KMS-11 (cell line): ENCODE measurements around the gene CHRNB4.

Source experiments
- H2AFZ ChIP-seq: fragments of 200-600 bp; sonication (generic); 2 replicates; pipeline ENCODE4 v1.6.1; 2016; ENCODE audit warnings: antibody characterized with exemption, mixed run types, low read depth
- H3K27ac ChIP-seq: fragments of 200-600 bp; sonication (generic); 2 replicates; pipeline ENCODE4 v1.6.1; 2016; ENCODE audit warnings: mild to moderate bottlenecking, mixed run types
- H3K27me3 ChIP-seq: fragments of 200-600 bp; sonication (generic); 2 replicates; pipeline ENCODE4 v1.6.1; 2017; ENCODE audit warnings: mild to moderate bottlenecking, low read depth, mixed run types, moderate library complexity; ENCODE audit not compliant: insufficient read depth
- H3K36me3 ChIP-seq: fragments of 200-600 bp; sonication (generic); 2 replicates; pipeline ENCODE4 v1.6.1; 2017; ENCODE audit warnings: mild to moderate bottlenecking, mixed run types; ENCODE audit not compliant: insufficient read depth
- H3K4me1 ChIP-seq: fragments of 200-600 bp; sonication (generic); 2 replicates; pipeline ENCODE4 v1.6.1; 2016; ENCODE audit warnings: mild to moderate bottlenecking, low read depth, mixed run types; ENCODE audit not compliant: poor library complexity, severe bottlenecking
- H3K4me2 ChIP-seq: fragments of 200-600 bp; sonication (generic); 2 replicates; pipeline ENCODE4 v1.7.0; 2016; ENCODE audit warnings: mild to moderate bottlenecking, mixed run types
- H3K4me3 ChIP-seq: fragments of 200-600 bp; sonication (generic); IDR thresholded peaks from 2 replicates; pipeline ENCODE4 v1.6.1; 2017; ENCODE audit warnings: low read depth, low read length, mixed read lengths; ENCODE audit not compliant: insufficient read depth
- H3K79me2 ChIP-seq: fragments of 200-600 bp; sonication (generic); 2 replicates; pipeline ENCODE4 v1.6.1; 2016; ENCODE audit warnings: low read depth, mixed run types; ENCODE audit not compliant: insufficient read depth
- H3K9ac ChIP-seq: fragments of 200-600 bp; sonication (generic); 2 replicates; pipeline ENCODE4 v1.6.1; 2016; ENCODE audit warnings: mild to moderate bottlenecking, mixed run types
- H4K20me1 ChIP-seq: fragments of 200-600 bp; sonication (generic); 2 replicates; pipeline ENCODE4 v1.6.1; 2016; ENCODE audit warnings: mild to moderate bottlenecking, mixed run types; ENCODE audit not compliant: insufficient read depth
- TF ChIP-seq, protein P1 (sequence below): fragments of 200-600 bp; sonication (generic); conservative IDR thresholded peaks from 2 replicates; pipeline ENCODE4 v1.6.1; 2017; ENCODE audit warnings: low read depth, mild to moderate bottlenecking, antibody characterized with exemption, low read length, moderate library complexity, mixed read lengths

The CHRNB4 gene

DNA sequence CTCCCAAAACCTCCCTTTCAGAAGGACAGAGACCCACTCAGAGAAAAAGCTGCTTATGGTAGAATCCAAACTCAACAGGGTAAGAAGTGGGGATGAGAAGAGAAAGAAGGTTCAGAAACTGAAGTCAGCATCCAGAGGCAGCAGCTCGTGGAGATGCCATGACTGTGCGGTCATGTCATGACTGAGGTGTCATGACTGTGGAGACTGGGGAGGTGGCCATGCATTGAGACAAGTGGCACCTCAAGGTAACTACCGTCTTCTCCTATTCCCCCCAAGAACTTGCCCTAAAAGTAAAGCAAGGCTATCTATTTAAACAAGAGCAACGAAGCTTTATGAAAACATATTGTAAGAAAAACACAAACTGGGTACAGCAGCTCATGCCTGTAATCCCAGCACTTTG, 35.3 kb downstream of the CHRNB4 start:
- Histone ChIP-seq H3K9ac (no peak overlapping the region), H3K27ac (no peak overlapping the region), H3K4me1 (no peaks in the 10 kb centered on the region), H3K79me2 (no peaks in the 10 kb centered on the region), H3K27me3 (no peaks in the 10 kb centered on the region), H3K36me3 (no peaks in the 10 kb centered on the region), H3K4me3 (no peak overlapping the region), H2AFZ (no peak overlapping the region), H3K4me2 (no peak overlapping the region), H4K20me1 (no peaks in the 10 kb centered on the region)
- TF ChIP-seq, protein P1, sequence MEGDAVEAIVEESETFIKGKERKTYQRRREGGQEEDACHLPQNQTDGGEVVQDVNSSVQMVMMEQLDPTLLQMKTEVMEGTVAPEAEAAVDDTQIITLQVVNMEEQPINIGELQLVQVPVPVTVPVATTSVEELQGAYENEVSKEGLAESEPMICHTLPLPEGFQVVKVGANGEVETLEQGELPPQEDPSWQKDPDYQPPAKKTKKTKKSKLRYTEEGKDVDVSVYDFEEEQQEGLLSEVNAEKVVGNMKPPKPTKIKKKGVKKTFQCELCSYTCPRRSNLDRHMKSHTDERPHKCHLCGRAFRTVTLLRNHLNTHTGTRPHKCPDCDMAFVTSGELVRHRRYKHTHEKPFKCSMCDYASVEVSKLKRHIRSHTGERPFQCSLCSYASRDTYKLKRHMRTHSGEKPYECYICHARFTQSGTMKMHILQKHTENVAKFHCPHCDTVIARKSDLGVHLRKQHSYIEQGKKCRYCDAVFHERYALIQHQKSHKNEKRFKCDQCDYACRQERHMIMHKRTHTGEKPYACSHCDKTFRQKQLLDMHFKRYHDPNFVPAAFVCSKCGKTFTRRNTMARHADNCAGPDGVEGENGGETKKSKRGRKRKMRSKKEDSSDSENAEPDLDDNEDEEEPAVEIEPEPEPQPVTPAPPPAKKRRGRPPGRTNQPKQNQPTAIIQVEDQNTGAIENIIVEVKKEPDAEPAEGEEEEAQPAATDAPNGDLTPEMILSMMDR: no peak

DNA sequence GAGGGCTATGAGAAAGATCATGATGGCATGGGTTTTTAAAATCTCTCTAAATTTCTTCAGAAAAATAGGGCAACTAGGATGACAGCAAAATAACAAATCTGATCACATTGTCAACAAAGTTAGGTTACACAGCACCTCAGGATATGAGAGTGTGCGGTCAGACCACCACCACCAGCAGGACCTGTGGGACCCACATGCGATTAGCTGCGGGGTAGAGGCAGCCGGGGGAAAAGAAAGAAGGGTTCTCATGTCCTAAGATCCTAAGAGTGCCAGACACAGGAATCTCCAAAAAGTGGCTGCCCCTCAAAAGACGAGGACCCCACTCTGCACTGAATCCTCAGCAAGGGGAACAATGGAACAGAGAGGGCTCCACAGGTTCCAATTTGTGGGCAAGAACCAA, 35.8 kb downstream of the CHRNB4 start:
- H3K4me1 ChIP-seq: no peaks in the 10 kb centered on the region
- no peak overlapping the region for H3K27ac ChIP-seq
- H3K4me2 ChIP-seq: no peak overlapping the region
- no peak overlapping the region for H2AFZ ChIP-seq
- no peaks in the 10 kb centered on the region for H3K79me2 ChIP-seq
- no peak overlapping the region for H3K9ac ChIP-seq
- H3K27me3 ChIP-seq: no peaks in the 10 kb centered on the region
- H3K36me3 ChIP-seq: no peaks in the 10 kb centered on the region
- H3K4me3 ChIP-seq: no peak overlapping the region
- no peaks in the 10 kb centered on the region for H4K20me1 ChIP-seq
- TF ChIP-seq, protein P1: no peak

DNA sequence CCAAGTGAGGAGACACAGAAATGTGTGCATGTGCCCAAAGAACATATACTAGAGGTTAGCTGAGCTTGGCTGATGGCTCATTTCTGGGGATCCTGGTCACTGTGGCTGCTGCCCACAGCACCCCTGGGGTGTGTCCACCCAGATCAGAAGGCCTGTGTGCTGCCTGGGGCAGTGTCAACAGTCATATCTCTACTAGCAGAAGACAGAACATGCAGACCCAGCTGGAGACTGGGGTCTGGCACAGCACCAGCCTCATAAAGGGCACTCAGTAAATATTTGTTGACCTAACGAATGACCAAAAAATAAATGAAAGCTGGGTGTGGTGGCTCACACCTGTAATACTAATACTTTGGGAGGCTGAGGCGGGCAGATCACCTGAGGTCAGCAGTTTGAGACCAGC, 36.6 kb downstream of the CHRNB4 start:
- H3K79me2 ChIP-seq: no peaks in the 10 kb centered on the region
- H3K9ac ChIP-seq: no peak overlapping the region
- H3K4me2 ChIP-seq: no peak overlapping the region
- TF ChIP-seq, protein P1: no peak
- no peaks in the 10 kb centered on the region for H3K4me1 ChIP-seq
- H2AFZ ChIP-seq: no peak overlapping the region
- H3K4me3 ChIP-seq: no peak overlapping the region
- no peaks in the 10 kb centered on the region for H3K36me3 ChIP-seq
- no peaks in the 10 kb centered on the region for H3K27me3 ChIP-seq
- no peak overlapping the region for H3K27ac ChIP-seq
- H4K20me1 ChIP-seq: no peaks in the 10 kb centered on the region

DNA sequence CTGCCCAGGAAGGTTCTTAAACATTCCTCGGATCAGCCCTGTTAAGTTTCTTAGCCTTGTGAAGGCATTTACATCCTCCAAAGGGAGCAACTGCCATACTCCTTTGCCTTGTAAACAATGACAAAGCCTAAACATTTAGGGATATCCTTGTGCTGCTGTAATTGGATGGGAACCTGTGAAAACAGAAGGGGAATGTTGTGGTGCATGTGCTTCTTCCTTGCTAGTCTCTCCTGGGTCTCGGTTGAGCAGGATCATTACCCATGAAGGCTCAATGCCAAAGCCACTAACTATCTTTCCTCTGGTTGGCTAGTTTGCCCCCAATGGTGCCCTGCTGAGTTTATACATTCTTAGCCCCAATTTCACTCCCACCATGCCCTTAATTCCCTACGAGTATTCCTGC, 37.5 kb downstream of the CHRNB4 start:
- TF ChIP-seq, protein P1: no peak
- no peak overlapping the region for H2AFZ ChIP-seq
- H3K9ac ChIP-seq: no peak overlapping the region
- H3K4me2 ChIP-seq: no peak overlapping the region
- no peaks in the 10 kb centered on the region for H3K27me3 ChIP-seq
- no peaks in the 10 kb centered on the region for H4K20me1 ChIP-seq
- no peak overlapping the region for H3K4me3 ChIP-seq
- H3K27ac ChIP-seq: no peak overlapping the region
- H3K79me2 ChIP-seq: no peaks in the 10 kb centered on the region
- H3K4me1 ChIP-seq: no peaks in the 10 kb centered on the region
- H3K36me3 ChIP-seq: no peaks in the 10 kb centered on the region
